Measurements from ENCODE around the gene ESRRA.
"Not testable (repeated sequence)": the region's sequence is repeated elsewhere in the genome, so short reads cannot be mapped to it uniquely, and the experiment has no call there.

DNA sequence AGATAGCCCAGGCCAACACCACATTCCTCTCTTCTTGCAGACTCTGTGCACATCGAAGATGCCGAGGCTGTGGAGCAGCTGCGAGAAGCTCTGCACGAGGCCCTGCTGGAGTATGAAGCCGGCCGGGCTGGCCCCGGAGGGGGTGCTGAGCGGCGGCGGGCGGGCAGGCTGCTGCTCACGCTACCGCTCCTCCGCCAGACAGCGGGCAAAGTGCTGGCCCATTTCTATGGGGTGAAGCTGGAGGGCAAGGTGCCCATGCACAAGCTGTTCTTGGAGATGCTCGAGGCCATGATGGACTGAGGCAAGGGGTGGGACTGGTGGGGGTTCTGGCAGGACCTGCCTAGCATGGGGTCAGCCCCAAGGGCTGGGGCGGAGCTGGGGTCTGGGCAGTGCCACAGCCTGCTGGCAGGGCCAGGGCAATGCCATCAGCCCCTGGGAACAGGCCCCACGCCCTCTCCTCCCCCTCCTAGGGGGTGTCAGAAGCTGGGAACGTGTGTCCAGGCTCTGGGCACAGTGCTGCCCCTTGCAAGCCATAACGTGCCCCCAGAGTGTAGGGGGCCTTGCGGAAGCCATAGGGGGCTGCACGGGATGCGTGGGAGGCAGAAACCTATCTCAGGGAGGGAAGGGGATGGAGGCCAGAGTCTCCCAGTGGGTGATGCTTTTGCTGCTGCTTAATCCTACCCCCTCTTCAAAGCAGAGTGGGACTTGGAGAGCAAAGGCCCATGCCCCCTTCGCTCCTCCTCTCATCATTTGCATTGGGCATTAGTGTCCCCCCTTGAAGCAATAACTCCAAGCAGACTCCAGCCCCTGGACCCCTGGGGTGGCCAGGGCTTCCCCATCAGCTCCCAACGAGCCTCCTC, 10.6 kb downstream of the ESRRA start:
- TF ChIP-seq CTCF, POLR2AphosphoS5, POLR2A (IDR thresholded peaks at IDR 0.05): not testable (repeated sequence)

All from prostate gland (tissue), 2 donors.